Limb (tissue), 2 donors: ENCODE results near the gene PCDHGA8.
A peak's percentile ranks its signal among the peaks of the same experiment; 100 is the strongest.
"Not testable (repeated sequence)": the region's sequence is repeated elsewhere in the genome, so short reads cannot be mapped to it uniquely, and the experiment has no call there.

Experiments used
- DNase-seq, 2 donors: peaks; one replicate each; pipeline ENCODE4 v3.0.0-alpha.2; 2016; ENCODE audit errors: extremely low spot score in 2 of 2

Gene PCDHGA8

DNA sequence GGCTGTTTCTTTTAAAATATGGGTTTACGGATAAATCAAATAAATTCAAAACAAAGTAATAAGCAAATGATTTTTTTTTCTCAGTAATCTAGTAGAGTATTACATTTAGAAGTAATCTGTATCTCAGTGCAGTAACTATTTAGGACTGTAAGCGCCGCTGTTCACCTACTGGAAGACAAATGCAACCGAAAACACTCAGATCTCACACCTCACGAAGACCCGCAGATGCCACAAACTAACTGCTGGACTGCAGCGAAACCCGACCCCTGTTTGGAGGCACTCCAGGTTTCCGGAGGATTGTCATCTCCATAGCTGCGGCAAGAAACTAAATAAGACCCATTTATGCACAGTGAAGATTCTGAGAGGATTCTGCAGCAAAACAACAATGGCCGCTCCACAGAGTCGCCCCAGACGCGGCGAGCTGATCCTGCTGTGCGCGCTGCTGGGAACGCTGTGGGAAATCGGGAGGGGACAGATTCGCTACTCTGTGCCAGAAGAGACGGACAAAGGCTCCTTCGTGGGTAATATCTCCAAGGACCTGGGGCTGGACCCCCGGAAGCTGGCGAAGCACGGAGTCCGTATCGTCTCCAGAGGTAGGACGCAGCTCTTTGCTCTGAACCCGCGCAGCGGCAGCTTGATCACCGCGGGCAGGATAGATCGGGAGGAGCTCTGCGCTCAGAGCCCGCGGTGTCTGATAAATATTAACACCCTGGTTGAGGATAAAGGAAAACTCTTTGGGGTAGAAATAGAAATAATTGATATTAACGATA, at the start of gene PCDHGA8:
TSS of gene PCDHGA8 (plus strand) at position 205 of the 770 bp plus-strand sequence. CDS start at position 386, 181 bp downstream.
- no peak for DNase-seq

DNA sequence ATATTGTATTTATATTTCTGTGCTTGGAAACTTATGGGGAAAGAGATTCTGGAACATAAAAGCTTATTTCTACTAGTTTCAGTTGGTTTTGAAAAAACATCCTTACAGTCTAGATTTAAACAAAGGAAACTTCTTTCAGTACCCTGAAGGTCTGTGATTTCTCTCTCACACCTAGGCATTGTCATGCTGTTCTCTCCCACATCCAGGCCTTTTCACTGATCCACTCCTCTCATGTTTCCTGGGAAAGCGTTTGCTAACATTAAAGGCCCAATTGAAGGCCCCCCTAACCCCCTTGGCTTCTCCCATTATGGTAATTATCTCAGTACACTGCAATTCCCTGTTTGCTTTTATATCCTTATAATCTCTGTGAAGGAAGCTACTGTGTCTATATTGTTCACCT, 49.7 kb upstream of the PCDHGA8 start:
- DNase-seq: no peak

GRCh38 chr5:141343242-141343952, 49.0 kb upstream of the PCDHGA8 start, which contains the start of gene PCDHGA3:
TSS of gene PCDHGA3 (plus strand) at chr5:141343829. CDS start at chr5:141344034, 205 bp downstream.
- peak in 1 of 2 donors; percentile 7 for DNase-seq

DNA sequence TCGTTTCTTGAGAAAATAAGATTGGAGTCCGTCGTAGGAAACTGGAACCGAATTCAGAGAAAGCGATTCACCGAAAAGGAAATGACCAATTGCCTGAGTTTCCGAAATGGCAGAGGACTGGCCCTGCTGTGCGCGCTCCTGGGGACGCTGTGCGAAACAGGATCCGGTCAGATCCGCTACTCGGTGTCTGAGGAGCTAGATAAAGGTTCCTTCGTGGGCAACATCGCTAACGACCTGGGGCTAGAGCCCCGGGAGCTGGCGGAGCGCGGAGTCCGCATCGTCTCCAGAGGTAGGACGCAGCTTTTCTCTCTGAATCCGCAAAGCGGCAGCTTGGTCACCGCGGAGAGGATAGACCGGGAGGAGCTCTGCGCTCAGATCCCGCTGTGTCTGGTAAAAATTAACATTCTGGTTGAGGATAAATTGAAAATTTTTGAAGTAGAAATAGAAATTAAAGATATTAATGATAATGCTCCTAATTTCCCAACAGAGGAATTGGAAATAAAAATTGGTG, 48.4 kb upstream of the PCDHGA8 start:
- DNase-seq: no peak

DNA sequence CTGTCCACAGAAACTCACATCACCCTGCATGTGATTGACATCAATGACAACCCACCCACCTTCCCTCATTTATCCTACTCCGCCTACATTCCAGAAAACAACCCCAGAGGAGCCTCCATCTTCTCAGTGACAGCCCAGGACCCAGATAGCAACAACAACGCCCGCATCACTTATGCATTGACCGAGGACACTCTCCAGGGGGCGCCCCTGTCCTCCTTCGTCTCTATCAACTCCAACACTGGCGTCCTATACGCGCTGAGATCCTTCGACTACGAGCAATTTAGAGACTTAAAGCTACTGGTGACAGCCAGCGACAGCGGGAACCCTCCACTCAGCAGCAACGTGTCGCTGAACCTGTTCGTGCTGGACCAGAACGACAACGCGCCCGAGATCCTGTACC, 47.1 kb upstream of the PCDHGA8 start:
- DNase-seq: no peak

DNA sequence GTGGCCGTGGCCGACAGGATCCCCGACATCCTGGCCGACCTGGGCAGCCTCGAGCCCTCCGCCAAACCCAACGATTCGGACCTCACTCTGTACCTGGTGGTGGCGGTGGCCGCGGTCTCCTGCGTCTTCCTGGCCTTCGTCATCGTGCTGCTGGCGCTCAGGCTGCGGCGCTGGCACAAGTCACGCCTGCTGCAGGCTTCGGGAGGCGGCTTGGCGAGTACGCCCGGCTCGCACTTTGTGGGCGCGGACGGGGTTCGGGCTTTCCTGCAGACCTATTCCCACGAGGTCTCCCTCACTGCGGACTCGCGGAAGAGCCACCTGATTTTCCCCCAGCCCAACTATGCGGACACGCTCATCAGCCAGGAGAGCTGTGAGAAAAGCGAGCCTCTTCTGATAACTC, 46.4 kb upstream of the PCDHGA8 start:
- DNase-seq: not testable (repeated sequence)

- DNase-seq: no peak
These were observed 42.4 kb upstream of the PCDHGA8 start, which contains the start of gene PCDHGB1 for GRCh38 chr5:141349917-141350619. TSS of gene PCDHGB1 (plus strand) at chr5:141350099. CDS start at chr5:141350261, 162 bp downstream.

GRCh38 chr5:141351591-141351990, 40.8 kb upstream of the PCDHGA8 start:
- no peak for DNase-seq

- no peak for DNase-seq
These were observed 37.4 kb upstream of the PCDHGA8 start, which contains the start of gene PCDHGA4 for GRCh38 chr5:141354900-141355469. TSS of gene PCDHGA4 (plus strand) at chr5:141355021. CDS start at chr5:141355108, 87 bp downstream.

- DNase-seq: no peak
These were observed 36.8 kb upstream of the PCDHGA8 start for GRCh38 chr5:141355641-141356040.

DNA sequence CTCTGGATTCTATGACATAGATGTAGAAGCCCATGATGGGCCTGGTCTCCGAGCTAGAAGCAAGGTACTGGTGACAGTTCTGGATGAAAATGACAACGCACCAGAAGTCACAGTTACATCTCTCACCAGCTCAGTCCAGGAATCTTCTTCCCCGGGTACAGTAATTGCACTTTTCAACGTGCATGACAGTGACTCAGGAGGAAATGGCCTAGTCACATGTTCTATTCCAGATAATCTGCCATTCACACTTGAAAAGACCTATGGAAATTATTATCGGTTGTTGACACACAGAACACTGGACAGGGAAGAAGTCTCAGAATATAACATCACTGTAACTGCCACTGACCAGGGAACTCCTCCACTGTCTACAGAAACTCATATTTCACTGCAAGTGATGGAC, 36.3 kb upstream of the PCDHGA8 start:
- DNase-seq: no peak

- DNase-seq: no peak
These were observed 35.5 kb upstream of the PCDHGA8 start for GRCh38 chr5:141356950-141357349.

- no peak for DNase-seq
These were observed 32.5 kb upstream of the PCDHGA8 start, which contains the start of gene PCDHGB2 for GRCh38 chr5:141359790-141360426. TSS of gene PCDHGB2 (plus strand) at chr5:141359994. CDS start at chr5:141360136, 142 bp downstream.

GRCh38 chr5:141360685-141361084, 31.7 kb upstream of the PCDHGA8 start:
- no peak for DNase-seq

- no peak for DNase-seq
These were observed 29.7 kb upstream of the PCDHGA8 start for GRCh38 chr5:141362719-141363118.

DNA sequence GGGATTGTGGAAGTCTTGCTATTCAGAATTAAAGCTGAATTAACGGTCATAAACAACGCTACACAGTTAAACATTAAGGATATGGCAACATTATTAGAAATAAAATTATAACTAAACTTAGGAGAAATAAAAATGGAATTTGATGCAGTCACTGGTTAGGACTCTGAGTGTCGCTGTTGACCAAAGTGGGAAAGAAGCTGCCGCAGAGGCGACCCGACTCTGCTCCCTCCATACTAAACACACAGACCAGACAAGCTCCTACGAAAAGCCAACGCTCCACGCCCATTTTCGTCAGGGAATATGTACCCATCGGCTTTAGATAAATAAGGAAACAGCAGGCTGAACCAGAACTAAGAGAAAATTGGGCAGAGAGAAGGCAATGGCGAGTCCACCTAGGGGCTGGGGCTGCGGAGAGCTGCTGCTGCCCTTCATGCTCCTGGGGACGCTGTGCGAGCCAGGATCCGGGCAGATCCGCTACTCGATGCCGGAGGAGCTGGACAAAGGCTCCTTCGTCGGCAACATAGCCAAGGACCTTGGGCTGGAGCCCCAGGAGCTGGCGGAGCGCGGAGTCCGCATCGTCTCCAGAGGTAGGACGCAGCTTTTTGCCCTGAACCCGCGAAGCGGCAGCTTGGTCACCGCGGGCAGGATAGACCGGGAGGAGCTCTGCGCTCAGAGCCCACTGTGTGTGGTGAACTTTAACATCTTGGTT, 28.3 kb upstream of the PCDHGA8 start, which contains the start of gene PCDHGA5:
TSS of gene PCDHGA5 (plus strand) at position 211 of the 709 bp plus-strand sequence. CDS start at position 380, 169 bp downstream.
- DNase-seq: no peak

DNA sequence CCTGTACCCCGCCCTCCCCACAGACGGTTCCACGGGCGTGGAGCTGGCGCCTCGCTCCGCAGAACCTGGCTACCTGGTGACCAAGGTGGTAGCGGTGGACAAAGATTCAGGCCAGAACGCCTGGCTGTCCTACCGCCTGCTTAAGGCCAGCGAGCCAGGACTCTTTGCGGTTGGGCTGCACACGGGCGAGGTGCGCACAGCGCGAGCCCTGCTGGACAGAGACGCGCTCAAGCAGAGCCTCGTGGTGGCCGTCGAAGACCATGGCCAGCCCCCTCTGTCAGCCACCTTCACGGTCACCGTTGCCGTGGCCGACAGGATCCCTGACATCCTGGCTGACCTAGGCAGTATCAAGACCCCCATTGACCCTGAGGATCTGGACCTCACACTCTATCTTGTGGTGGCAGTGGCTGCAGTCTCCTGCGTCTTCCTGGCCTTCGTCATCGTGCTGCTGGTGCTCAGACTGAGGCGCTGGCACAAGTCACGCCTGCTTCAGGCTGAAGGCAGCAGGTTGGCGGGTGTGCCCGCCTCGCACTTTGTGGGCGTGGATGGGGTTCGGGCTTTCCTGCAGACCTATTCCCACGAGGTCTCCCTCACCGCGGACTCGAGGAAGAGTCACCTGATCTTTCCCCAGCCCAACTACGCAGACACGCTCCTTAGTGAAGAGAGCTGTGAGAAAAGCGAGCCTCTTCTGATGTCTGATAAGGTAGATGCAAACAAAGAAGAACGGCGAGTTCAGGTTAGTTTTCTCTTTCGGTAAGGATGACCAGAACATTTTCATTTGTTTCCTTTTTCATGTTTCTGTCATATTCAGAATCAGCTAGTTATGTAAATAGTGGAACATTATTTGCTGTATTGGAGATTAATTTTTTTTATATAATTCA, 26.2 kb upstream of the PCDHGA8 start:
- no peak for DNase-seq

DNA sequence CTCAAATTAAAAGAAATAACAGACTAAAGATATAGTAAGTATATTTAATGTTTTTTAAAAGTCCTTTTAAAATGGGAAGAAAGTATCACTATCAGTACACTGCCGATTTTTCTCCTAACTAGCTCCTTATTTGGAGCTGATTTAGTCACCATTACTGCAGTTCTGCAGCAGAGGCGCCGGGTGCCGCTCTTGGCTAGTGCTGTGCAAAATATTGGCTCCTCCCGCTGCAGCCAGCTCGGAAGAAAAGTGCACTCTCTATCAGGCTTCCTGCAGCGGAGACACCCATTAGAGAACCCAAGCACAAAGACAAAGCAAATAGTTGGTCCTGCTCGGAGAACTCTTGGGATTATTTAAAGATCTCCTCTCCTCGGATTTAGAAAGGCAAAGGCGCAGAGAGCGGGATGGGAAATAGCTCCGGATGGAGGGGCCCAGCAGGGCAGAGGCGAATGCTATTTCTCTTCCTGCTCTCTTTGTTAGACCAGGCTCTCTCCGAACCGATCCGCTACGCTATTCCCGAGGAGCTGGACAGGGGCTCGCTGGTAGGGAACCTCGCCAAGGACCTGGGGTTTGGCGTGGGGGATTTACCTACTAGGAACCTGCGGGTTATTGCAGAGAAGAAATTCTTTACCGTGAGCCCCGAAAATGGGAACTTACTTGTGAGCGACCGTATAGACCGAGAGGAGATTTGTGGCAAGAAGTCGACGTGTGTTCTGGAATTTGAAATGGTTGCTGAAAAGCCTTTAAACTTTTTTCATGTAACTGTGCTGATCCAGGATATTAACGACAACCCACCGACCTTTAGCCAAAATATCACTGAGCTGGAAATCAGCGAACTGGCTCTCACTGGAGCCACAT, 22.2 kb upstream of the PCDHGA8 start, which contains the start of gene PCDHGB3:
TSS of gene PCDHGB3 (plus strand) at position 249 of the 855 bp plus-strand sequence. CDS start at position 402, 153 bp downstream.
- no peak for DNase-seq
